Peyer's patch (tissue), 4 donors: ENCODE measurements around the gene FOCAD. TPM values are rescaled to one million over a fixed set of nuclear protein-coding genes. Genes with fewer than 3 reads are reported as not detected.

Source experiments
- DNase-seq, 3 donors: peaks; one replicate each; pipeline ENCODE4 v3.0.0-alpha.2; 2017 to 2019
- H3K27ac ChIP-seq, 4 donors: fragments of 200-600 bp; sonication (generic); one replicate each; pipeline ENCODE4 v1.5.1; 2016 to 2019
- H3K27me3 ChIP-seq, 2 donors: fragments of 200-600 bp; sonication (generic); one replicate each; pipeline ENCODE4 v1.5.1; 2019
- H3K36me3 ChIP-seq, 3 donors: fragments of 200-600 bp; sonication (generic); one replicate each; pipeline ENCODE4 v1.5.1; 2016 to 2019
- H3K4me1 ChIP-seq, 4 donors: fragments of 200-600 bp; sonication (generic); one replicate each; pipeline ENCODE4 v1.5.1; 2016 to 2019
- H3K4me3 ChIP-seq, 4 donors: fragments of 200-600 bp; sonication (generic); 1 replicate in 3 of 4; 2 replicates in 1 of 4; pipeline ENCODE4 v1.5.1; 2016 to 2019; ENCODE audit warnings: mild to moderate bottlenecking in 1 of 4
- H3K9me3 ChIP-seq, 4 donors: fragments of 200-600 bp; sonication (generic); one replicate each; pipeline ENCODE4 v1.5.1; 2016 to 2019; ENCODE audit warnings: mild to moderate bottlenecking in 1 of 4
- CTCF ChIP-seq, 6 experiments: fragments of 450-650 bp in 4 of 6; fragments of 200-600 bp in 2 of 6; sonication (generic) in 1 of 6; IDR thresholded peaks; one replicate each; pipeline ENCODE4 v1.5.1; 2017 to 2019; ENCODE audit warnings: antibody characterized with exemption in 6 of 6, mild to moderate bottlenecking in 3 of 6, moderate library complexity in 1 of 6
- POLR2A ChIP-seq, 2 donors: fragments of 450-650 bp; IDR thresholded peaks; one replicate each; pipeline ENCODE4 v1.5.1; 2017; ENCODE audit warnings: antibody characterized with exemption in 2 of 2, mild to moderate bottlenecking in 2 of 2, moderate library complexity in 2 of 2
- total RNA-seq, 4 donors: library from RNA; depleted of rRNA; stranded (reverse); fragments of >200 nt; gene quantifications; one replicate each; pipeline ENCODE4 v1.1.0, GENCODE V29; 2016

FOCAD gene
- total RNA-seq, 4 donors from 2014 or later, result 19.4 to 42.1 (median 28.7) TPM

- no peaks in the 10 kb centered on the region for H3K4me1 ChIP-seq
- no peak overlapping the region for H3K4me3 ChIP-seq
- H3K9me3 ChIP-seq, result no peaks in the 10 kb centered on the region
- TF ChIP-seq CTCF (IDR thresholded peaks at IDR 0.05) (no peak), POLR2A (IDR thresholded peaks at IDR 0.05) (no peak)
- peaks cover 0 to 5% (median 0%) of the 10 kb centered on the region in 3 donors for H3K36me3 ChIP-seq
- H3K27me3 ChIP-seq, result no peaks in the 10 kb centered on the region
- no peak overlapping the region for H3K27ac ChIP-seq
- no peak for DNase-seq
Measured at GRCh38 chr9:20725675-20726074, 41.6 kb downstream of the FOCAD start.

GRCh38 chr9:20726144-20726543 is 42.1 kb downstream of the FOCAD start:
- no peak for TF ChIP-seq POLR2A (IDR thresholded peaks at IDR 0.05)
- TF ChIP-seq CTCF (IDR thresholded peaks at IDR 0.05), result no peak
- no peaks in the 10 kb centered on the region for H3K4me1 ChIP-seq
- no peak for DNase-seq
- no peak overlapping the region for H3K27ac ChIP-seq
- H3K4me3 ChIP-seq, result no peak overlapping the region
- peaks cover 0 to 5% (median 0%) of the 10 kb centered on the region in 3 donors for H3K36me3 ChIP-seq
- no peaks in the 10 kb centered on the region for H3K27me3 ChIP-seq
- H3K9me3 ChIP-seq, result no peaks in the 10 kb centered on the region

- H3K27ac ChIP-seq, result no peak overlapping the region
- DNase-seq, result no peak
- TF ChIP-seq POLR2A (IDR thresholded peaks at IDR 0.05) (no peak), CTCF (IDR thresholded peaks at IDR 0.05) (no peak)
- no peaks in the 10 kb centered on the region for H3K36me3 ChIP-seq
- no peaks in the 10 kb centered on the region for H3K4me1 ChIP-seq
- no peak overlapping the region for H3K4me3 ChIP-seq
- H3K9me3 ChIP-seq, result no peaks in the 10 kb centered on the region
- no peaks in the 10 kb centered on the region for H3K27me3 ChIP-seq
Measured at GRCh38 chr9:20728493-20729220, 44.6 kb downstream of the FOCAD start.

- Histone ChIP-seq H3K27me3 (no peaks in the 10 kb centered on the region), H3K4me1 (no peaks in the 10 kb centered on the region), H3K9me3 (no peaks in the 10 kb centered on the region), H3K27ac (no peak overlapping the region), H3K36me3 (no peaks in the 10 kb centered on the region), H3K4me3 (no peak overlapping the region)
- no peak for DNase-seq
- TF ChIP-seq CTCF (IDR thresholded peaks at IDR 0.05), result no peak
- no peak for TF ChIP-seq POLR2A (IDR thresholded peaks at IDR 0.05)
Measured at GRCh38 chr9:20729523-20729922, 45.5 kb downstream of the FOCAD start.

- no peak for DNase-seq
- no peaks in the 10 kb centered on the region for H3K27me3 ChIP-seq
- no peak overlapping the region for H3K27ac ChIP-seq
- no peaks in the 10 kb centered on the region for H3K36me3 ChIP-seq
- TF ChIP-seq CTCF (IDR thresholded peaks at IDR 0.05) (no peak), POLR2A (IDR thresholded peaks at IDR 0.05) (no peak)
- H3K4me3 ChIP-seq, result no peak overlapping the region
- H3K9me3 ChIP-seq, result no peaks in the 10 kb centered on the region
- H3K4me1 ChIP-seq, result no peaks in the 10 kb centered on the region
Measured at GRCh38 chr9:20732118-20732517, 48.1 kb downstream of the FOCAD start.
